ENCODE results near the gene CROCC. TPM values are rescaled to one million over a fixed set of nuclear protein-coding genes. Genes with fewer than 3 reads are reported as not detected.

The CROCC gene
- total RNA-seq, 2 donors from 2014 or later, result 6.9 to 21.6 TPM

- H3K9me3 ChIP-seq, result no peaks in the 10 kb centered on the region
- no peak overlapping the region for H3K9ac ChIP-seq (ENCODE audit: low read depth in 2 of 2, low read length in 2 of 2)
- DNase-seq, result peak; percentile 40
- TF ChIP-seq, protein P1, sequence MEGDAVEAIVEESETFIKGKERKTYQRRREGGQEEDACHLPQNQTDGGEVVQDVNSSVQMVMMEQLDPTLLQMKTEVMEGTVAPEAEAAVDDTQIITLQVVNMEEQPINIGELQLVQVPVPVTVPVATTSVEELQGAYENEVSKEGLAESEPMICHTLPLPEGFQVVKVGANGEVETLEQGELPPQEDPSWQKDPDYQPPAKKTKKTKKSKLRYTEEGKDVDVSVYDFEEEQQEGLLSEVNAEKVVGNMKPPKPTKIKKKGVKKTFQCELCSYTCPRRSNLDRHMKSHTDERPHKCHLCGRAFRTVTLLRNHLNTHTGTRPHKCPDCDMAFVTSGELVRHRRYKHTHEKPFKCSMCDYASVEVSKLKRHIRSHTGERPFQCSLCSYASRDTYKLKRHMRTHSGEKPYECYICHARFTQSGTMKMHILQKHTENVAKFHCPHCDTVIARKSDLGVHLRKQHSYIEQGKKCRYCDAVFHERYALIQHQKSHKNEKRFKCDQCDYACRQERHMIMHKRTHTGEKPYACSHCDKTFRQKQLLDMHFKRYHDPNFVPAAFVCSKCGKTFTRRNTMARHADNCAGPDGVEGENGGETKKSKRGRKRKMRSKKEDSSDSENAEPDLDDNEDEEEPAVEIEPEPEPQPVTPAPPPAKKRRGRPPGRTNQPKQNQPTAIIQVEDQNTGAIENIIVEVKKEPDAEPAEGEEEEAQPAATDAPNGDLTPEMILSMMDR (IDR thresholded peaks at IDR 0.05), result no peak
- no peak overlapping the region for H3K4me3 ChIP-seq
- intact Hi-C loops (cut with DNase I), result no loop called here
- no peaks in the 10 kb centered on the region for H3K4me1 ChIP-seq
- H3K27ac ChIP-seq, result no peak overlapping the region
- H3K27me3 ChIP-seq, result peaks cover 6% of the 10 kb centered on the region
- no peaks in the 10 kb centered on the region for H3K36me3 ChIP-seq
Measured at GRCh38 chr1:16984717-16985116, 63.0 kb downstream of the CROCC start.

GRCh38 chr1:16986113-16986512 lies 64.4 kb downstream of the CROCC start:
- no peak overlapping the region for H3K9ac ChIP-seq (ENCODE audit: low read depth in 2 of 2, low read length in 2 of 2)
- DNase-seq, result no peak
- H3K36me3 ChIP-seq, result no peaks in the 10 kb centered on the region

GRCh38 chr1:16986560-16986959 lies 64.8 kb downstream of the CROCC start:
- TF ChIP-seq, protein P1 (IDR thresholded peaks at IDR 0.05), result no peak
- H3K4me1 ChIP-seq, result no peaks in the 10 kb centered on the region
- no peaks in the 10 kb centered on the region for H3K9me3 ChIP-seq
- H3K27me3 ChIP-seq, result no peaks in the 10 kb centered on the region
- no peak overlapping the region for H3K4me3 ChIP-seq
- DNase-seq, result no peak
- no peak overlapping the region for H3K27ac ChIP-seq
- H3K36me3 ChIP-seq, result no peaks in the 10 kb centered on the region
- intact Hi-C loops (cut with DNase I), result no loop called here
- no peak overlapping the region for H3K9ac ChIP-seq (ENCODE audit: low read depth in 2 of 2, low read length in 2 of 2)

More at GRCh38 chr1:16986113-16986512, 64.4 kb downstream of the CROCC start:
- Histone ChIP-seq H3K27ac (no peak overlapping the region), H3K9me3 (no peaks in the 10 kb centered on the region), H3K27me3 (no peaks in the 10 kb centered on the region), H3K4me1 (no peaks in the 10 kb centered on the region), H3K4me3 (no peak overlapping the region)
- TF ChIP-seq, protein P1 (IDR thresholded peaks at IDR 0.05), result no peak
- intact Hi-C loops (cut with DNase I), result no loop called here

DNA sequence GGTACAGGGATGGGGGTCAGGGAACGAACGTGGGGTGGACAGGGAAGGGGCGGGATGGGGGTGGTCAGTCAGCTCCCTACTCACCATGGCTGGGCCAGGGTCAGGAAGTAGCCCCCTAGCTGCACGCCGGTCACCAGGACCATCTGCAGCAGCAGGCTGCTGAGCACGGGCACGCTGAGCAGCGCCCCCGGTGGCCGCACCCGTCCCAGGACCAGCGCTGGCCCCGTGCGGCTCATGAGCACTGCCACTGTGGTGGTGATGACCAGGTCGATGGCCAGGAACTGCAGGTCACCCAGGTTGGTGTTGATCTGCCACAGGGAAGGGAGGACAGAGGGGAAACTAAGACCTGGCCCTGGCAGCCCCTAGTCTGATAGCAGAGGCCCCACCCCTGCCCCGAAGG lies 65.2 kb downstream of the CROCC start:
- DNase-seq, result no peak
- Histone ChIP-seq H3K27me3 (no peaks in the 10 kb centered on the region), H3K27ac (no peak overlapping the region), H3K4me3 (no peak overlapping the region), H3K9me3 (no peaks in the 10 kb centered on the region), H3K9ac (ENCODE audit: low read depth in 2 of 2, low read length in 2 of 2) (no peak overlapping the region), H3K36me3 (no peaks in the 10 kb centered on the region), H3K4me1 (no peaks in the 10 kb centered on the region)
- TF ChIP-seq, protein P1 (IDR thresholded peaks at IDR 0.05), result no peak
- intact Hi-C loops (cut with DNase I), result no loop called here

DNA sequence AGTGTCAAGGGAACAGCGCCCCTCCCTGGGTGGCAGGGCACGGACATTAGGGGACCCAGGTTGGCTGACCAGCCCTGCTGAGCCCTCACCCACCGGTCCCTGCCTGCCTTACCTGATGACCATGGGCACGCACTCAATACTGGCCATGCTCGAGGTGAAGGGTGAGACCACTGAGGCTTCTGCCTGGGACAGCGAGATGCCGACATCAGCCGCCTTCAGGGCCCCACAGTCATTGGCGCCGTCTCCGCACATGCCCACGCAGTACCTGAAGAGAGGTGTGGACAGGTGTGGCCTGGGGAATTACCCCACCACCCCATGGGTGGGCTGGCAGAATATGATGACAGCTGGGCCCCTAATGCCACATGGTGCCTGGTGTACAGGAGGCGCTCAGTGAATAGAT lies 66.5 kb downstream of the CROCC start:
- no peak overlapping the region for H3K9ac ChIP-seq (ENCODE audit: low read depth in 2 of 2, low read length in 2 of 2)
- TF ChIP-seq, protein P1 (IDR thresholded peaks at IDR 0.05), result no peak
- no peaks in the 10 kb centered on the region for H3K27me3 ChIP-seq
- H3K9me3 ChIP-seq, result no peaks in the 10 kb centered on the region
- H3K4me1 ChIP-seq, result no peaks in the 10 kb centered on the region
- H3K36me3 ChIP-seq, result no peaks in the 10 kb centered on the region
- DNase-seq, result no peak
- H3K4me3 ChIP-seq, result no peak overlapping the region
- no peak overlapping the region for H3K27ac ChIP-seq
- intact Hi-C loops (cut with DNase I), result no loop called here
